22Rv1 (cell line): ENCODE data around the gene ENPP1.

ENCODE experiments used
- CTCF ChIP-seq: fragments of 450-650 bp; IDR thresholded peaks from 2 replicates; pipeline ENCODE4 v1.5.1; 2017; ENCODE audit warnings: mild to moderate bottlenecking
- ZFX ChIP-seq: fragments of 450-650 bp; IDR thresholded peaks from 2 replicates; pipeline ENCODE4 v1.6.1; 2017; ENCODE audit warnings: antibody characterized with exemption, borderline replicate concordance

DNA sequence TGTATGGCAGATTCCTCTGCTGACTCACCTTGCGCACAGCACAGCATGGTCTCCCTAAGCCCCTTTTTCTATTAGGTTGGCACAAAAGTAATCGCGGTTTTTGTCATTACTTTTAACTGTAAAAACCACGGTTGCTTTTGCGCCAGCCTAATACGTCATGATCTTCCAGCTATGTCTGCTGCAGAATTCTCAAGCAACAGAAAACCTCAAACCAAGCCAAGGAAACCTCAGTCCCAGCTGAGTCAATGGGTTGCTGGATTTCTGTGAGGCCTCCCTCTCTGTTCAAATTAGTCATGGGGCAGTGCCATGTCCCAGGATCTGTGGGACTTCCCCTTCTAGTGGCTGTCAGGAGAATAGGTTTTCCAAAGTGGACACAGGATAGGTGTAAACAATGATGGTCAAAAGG is 15.7 kb upstream of the ENPP1 start:
- no peak for TF ChIP-seq CTCF
- TF ChIP-seq ZFX, result no peak
